ENCODE data around the gene DPEP1.
A peak's percentile ranks its signal among the peaks of the same experiment; 100 is the strongest.

Gene DPEP1

GRCh38 chr16:89598199-89598598, 15.2 kb upstream of the DPEP1 start:
- no peak for TF ChIP-seq CTCF (IDR thresholded peaks at IDR 0.05; ENCODE audit: insufficient read depth, missing control alignments)
- no peak for DNase-seq (ENCODE audit: insufficient read length, low spot score)
- no peak for FAIRE-seq

GRCh38 chr16:89599451-89599858, 14.0 kb upstream of the DPEP1 start:
- TF ChIP-seq CTCF (IDR thresholded peaks at IDR 0.05; ENCODE audit: insufficient read depth, missing control alignments), result peak; percentile 31
- DNase-seq (ENCODE audit: insufficient read length, low spot score) (no peak), FAIRE-seq (no peak)

GRCh38 chr16:89599902-89600301, 13.5 kb upstream of the DPEP1 start:
- no peak for TF ChIP-seq CTCF (IDR thresholded peaks at IDR 0.05; ENCODE audit: insufficient read depth, missing control alignments)
- no peak for DNase-seq (ENCODE audit: insufficient read length, low spot score)
- FAIRE-seq, result no peak

- no peak for FAIRE-seq
- no peak for DNase-seq (ENCODE audit: insufficient read length, low spot score)
- TF ChIP-seq CTCF (IDR thresholded peaks at IDR 0.05; ENCODE audit: insufficient read depth, missing control alignments), result no peak
These were observed 13.0 kb upstream of the DPEP1 start for GRCh38 chr16:89600427-89600826.

GRCh38 chr16:89600956-89601355, 12.5 kb upstream of the DPEP1 start:
- no peak for FAIRE-seq
- no peak for DNase-seq (ENCODE audit: insufficient read length, low spot score)
- no peak for TF ChIP-seq CTCF (IDR thresholded peaks at IDR 0.05; ENCODE audit: insufficient read depth, missing control alignments)

GRCh38 chr16:89601906-89602272, 11.6 kb upstream of the DPEP1 start:
- DNase-seq (ENCODE audit: insufficient read length, low spot score) (no peak), FAIRE-seq (no peak)
- TF ChIP-seq CTCF (IDR thresholded peaks at IDR 0.05; ENCODE audit: insufficient read depth, missing control alignments), result no peak

GRCh38 chr16:89602273-89602951, 11.0 kb upstream of the DPEP1 start:
- no peak for FAIRE-seq
- no peak for DNase-seq (ENCODE audit: insufficient read length, low spot score)

More at GRCh38 chr16:89602273-89602951, 11.0 kb upstream of the DPEP1 start:
- no peak for TF ChIP-seq CTCF (IDR thresholded peaks at IDR 0.05; ENCODE audit: insufficient read depth, missing control alignments)
